K562 (cell line): ENCODE data around the gene ZNF81. TPM values are rescaled to one million over a fixed set of nuclear protein-coding genes. Genes with fewer than 3 reads are reported as not detected.

Experiments
- BRF2 ChIP-seq: IDR thresholded peaks from 3 replicates; pipeline ENCODE4 v1.6.1; 2011; ENCODE audit warnings: borderline replicate concordance, mild to moderate bottlenecking; ENCODE audit not compliant: insufficient read length, insufficient read depth
- EGR1 ChIP-seq: fragments of 450-650 bp; conservative IDR thresholded peaks from 2 replicates; pipeline ENCODE4 v1.6.1; 2017; ENCODE audit warnings: mild to moderate bottlenecking
- FOXP1 ChIP-seq: sonication (generic); formaldehyde crosslinking; IDR thresholded peaks from 2 replicates; pipeline ENCODE4 v1.8.0; 2022; ENCODE audit warnings: mild to moderate bottlenecking, missing genetic modification reagents
- GATA2 ChIP-seq: sonication (generic); formaldehyde crosslinking; IDR thresholded peaks from 2 replicates; pipeline ENCODE4 v1.4.0; 2020; ENCODE audit warnings: mild to moderate bottlenecking, missing genetic modification reagents
- GTF2B ChIP-seq: IDR thresholded peaks from 2 replicates; pipeline ENCODE4 v1.6.1; 2011; ENCODE audit not compliant: insufficient read length; ENCODE audit errors: extremely low read depth
- HIVEP1 ChIP-seq: fragments of 250-450 bp; sonication (Bioruptor Pico); IDR thresholded peaks from 2 replicates; pipeline ENCODE4 v1.4.0; 2020; ENCODE audit warnings: mild to moderate bottlenecking
- HMBOX1 ChIP-seq: sonication (generic); IDR thresholded peaks from 2 replicates; pipeline ENCODE4 v1.6.1; 2016
- HNRNPUL1 ChIP-seq: fragments of 200-400 bp; formaldehyde crosslinking; IDR thresholded peaks from 2 replicates; pipeline ENCODE4 v1.6.1; 2017; ENCODE audit warnings: low read length
- MCM5 ChIP-seq: fragments of 450-650 bp; IDR thresholded peaks from 2 replicates; pipeline ENCODE4 v1.6.1; 2016; ENCODE audit warnings: low read depth
- NFRKB ChIP-seq: fragments of 450-650 bp; IDR thresholded peaks from 2 replicates; pipeline ENCODE4 v1.6.1; 2016; ENCODE audit warnings: low read depth
- POU5F1 ChIP-seq: fragments of 150-350 bp; IDR thresholded peaks from 2 replicates; pipeline ENCODE4 v1.6.1; 2014; ENCODE audit warnings: borderline replicate concordance, low read length, low read depth, mild to moderate bottlenecking; ENCODE audit not compliant: partially characterized antibody
- SAP30 ChIP-seq: fragments of 200-600 bp; sonication (generic); IDR thresholded peaks from 2 replicates; pipeline ENCODE4 v1.6.1; 2012; ENCODE audit warnings: borderline replicate concordance, low read depth, mild to moderate bottlenecking, moderate library complexity, low read length, control low read depth, inconsistent platforms; ENCODE audit not compliant: insufficient read depth, poor library complexity, severe bottlenecking
- SMARCE1 ChIP-seq: fragments of 450-650 bp; IDR thresholded peaks from 2 replicates; pipeline ENCODE4 v1.7.1; 2016; ENCODE audit warnings: mild to moderate bottlenecking
- STAT6 ChIP-seq: sonication (generic); formaldehyde crosslinking; IDR thresholded peaks from 2 replicates; pipeline ENCODE4 v1.8.1; 2023; ENCODE audit warnings: mild to moderate bottlenecking, missing genetic modification reagents
- TCF7 ChIP-seq: sonication (generic); IDR thresholded peaks from 2 replicates; pipeline ENCODE4 v1.6.1; 2016; ENCODE audit warnings: antibody characterized with exemption, borderline replicate concordance
- THRA ChIP-seq: fragments of 450-650 bp; IDR thresholded peaks from 2 replicates; pipeline ENCODE4 v1.6.1; 2017; ENCODE audit warnings: mild to moderate bottlenecking, moderate library complexity
- ZBTB7A ChIP-seq: IDR thresholded peaks from 2 replicates; pipeline ENCODE4 v1.6.1; 2011; ENCODE audit warnings: low read depth, mild to moderate bottlenecking, low read length, moderate library complexity, borderline replicate concordance; ENCODE audit not compliant: control insufficient read depth
- ZNF239 ChIP-seq: fragments of 250-450 bp; sonication (Bioruptor Pico); IDR thresholded peaks from 2 replicates; pipeline ENCODE4 v1.4.0; 2020; ENCODE audit warnings: mild to moderate bottlenecking
- ZNF24 ChIP-seq: fragments of 450-650 bp; IDR thresholded peaks from 2 replicates; pipeline ENCODE4 v1.6.1; 2016
- ZNF384 ChIP-seq: IDR thresholded peaks from 2 replicates; pipeline ENCODE4 v1.6.1; 2012; ENCODE audit warnings: low read depth, low read length, improper control_type of control experiment
- ZNF511 ChIP-seq: sonication (generic); formaldehyde crosslinking; IDR thresholded peaks from 2 replicates; pipeline ENCODE4 v1.8.0; 2022; ENCODE audit warnings: mild to moderate bottlenecking, missing genetic modification reagents
- ZNF778 ChIP-seq: fragments of 450-650 bp; formaldehyde crosslinking; IDR thresholded peaks from 2 replicates; pipeline ENCODE4 v1.4.0; 2020; ENCODE audit warnings: mild to moderate bottlenecking, moderate library complexity
- polyA plus RNA-seq, 8 experiments: library from polyadenylated mRNA; depleted of rRNA in 4 of 8; stranded (reverse) in 5 of 8; unstranded in 3 of 8; fragments of >200 nt; fragmentation: Nextera tagmentation in 2 of 8; fragmentation: Illumina TruSeq in 1 of 8; extraction: Ambion mirVana in 2 of 8; extraction: Trizol in 1 of 8; gene quantifications; 2 replicates each; pipeline versions ENCODE4 v1.2.1 to v1.2.3, GENCODE V29; 2011 to 2014; ENCODE audit warnings: inconsistent platforms in 1 of 8, missing spikeins in 1 of 8
- total RNA-seq, 7 experiments: library from RNA; depleted of rRNA in 6 of 7; stranded (reverse); fragments of >200 nt in 6 of 7; fragmentation: Illumina TruSeq in 2 of 7; extraction: Trizol in 2 of 7; gene quantifications; 2 replicates each; pipeline versions ENCODE4 v1.2.1 to v1.2.3, GENCODE V29; 2011 to 2021; ENCODE audit warnings: low replicate concordance in 1 of 7

Gene ZNF81
- total and polyA plus RNA-seq, 9 of the 15 experiments (the other 6 are each of a cell fraction or from before 2014, with no cell fraction given) = 2.4 to 9.6 (median 4.9) TPM

GRCh38 chrX:47817421-47817820, 19.3 kb upstream of the ZNF81 start (continued):
- TF ChIP-seq THRA = no peak
- no peak for TF ChIP-seq POU5F1
- no peak for TF ChIP-seq GTF2B
- peak; percentile 70 for TF ChIP-seq HMBOX1
- no peak for TF ChIP-seq SAP30
- no peak for TF ChIP-seq ZNF24
- 0 out of 2 replicates have a peak, but pooled peaks have one; percentile 30 for TF ChIP-seq ZNF384
- TF ChIP-seq SMARCE1 = peak; percentile 92
- no peak for TF ChIP-seq ZNF239
- no peak for TF ChIP-seq ZNF778
- TF ChIP-seq EGR1 = no peak
- TF ChIP-seq FOXP1 (CRISPR knock-in tag) = no peak
- TF ChIP-seq TCF7 = 0 out of 2 replicates have a peak, but pooled peaks have one; percentile 35
- TF ChIP-seq HNRNPUL1 = no peak
- peak; percentile 86 for TF ChIP-seq GATA2 (CRISPR knock-in tag)
- TF ChIP-seq ZNF511 (CRISPR knock-in tag) = no peak
- TF ChIP-seq BRF2 = no peak
- no peak for TF ChIP-seq HIVEP1 (CRISPR knock-in tag)
- TF ChIP-seq STAT6 (CRISPR knock-in tag) = no peak
- TF ChIP-seq NFRKB = no peak
- TF ChIP-seq ZBTB7A = no peak
- TF ChIP-seq MCM5 = no peak
